AG08395 (cell line): Measurements from ENCODE around the gene TUBGCP3.
"Not testable (repeated sequence)": the region's sequence is repeated elsewhere in the genome, so short reads cannot be mapped to it uniquely, and the experiment has no call there.

Experiments
- DNase-seq: peaks from one replicate; pipeline ENCODE4 v3.0.0; 2012; ENCODE audit warnings: mixed read lengths, low spot score

The TUBGCP3 gene

DNA sequence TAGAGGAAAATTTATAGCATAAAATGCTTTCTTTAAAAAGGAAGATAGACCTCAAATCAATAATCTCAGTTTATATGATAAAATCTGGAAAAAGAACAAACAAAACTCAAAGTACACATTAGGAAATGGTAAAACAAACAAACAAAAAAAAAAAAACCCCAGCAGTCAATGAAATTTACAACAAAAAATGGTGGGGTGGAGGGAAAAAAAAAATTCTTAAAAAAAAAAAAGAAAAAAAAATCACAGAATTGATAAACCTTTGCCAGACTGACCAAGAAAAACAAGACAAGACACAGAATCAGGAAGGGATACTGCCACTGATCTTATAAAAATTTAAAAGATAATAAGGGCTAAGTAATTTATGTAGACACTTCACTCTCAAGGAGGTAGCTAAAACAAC, 11.2 kb downstream of the TUBGCP3 start:
- DNase-seq = no peak

DNA sequence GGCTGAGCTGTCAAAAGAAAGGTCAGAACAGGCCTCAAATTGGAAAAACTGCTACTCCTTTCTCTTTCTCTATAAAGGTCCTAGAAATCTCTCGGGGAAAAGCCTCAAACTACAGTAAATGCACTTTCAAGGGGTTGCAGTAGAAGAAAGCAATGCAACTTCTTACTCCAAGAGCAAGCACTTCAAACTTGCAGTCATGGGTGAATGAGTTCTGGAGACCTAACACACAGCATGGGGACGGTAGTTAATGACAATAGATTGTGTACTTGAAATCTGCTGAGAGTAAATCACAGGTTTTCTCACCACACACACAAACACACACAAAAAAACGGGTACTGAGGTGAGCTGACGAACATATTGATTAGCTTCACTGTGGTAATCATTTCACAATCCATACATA, 11.8 kb downstream of the TUBGCP3 start:
- DNase-seq = no peak

DNA sequence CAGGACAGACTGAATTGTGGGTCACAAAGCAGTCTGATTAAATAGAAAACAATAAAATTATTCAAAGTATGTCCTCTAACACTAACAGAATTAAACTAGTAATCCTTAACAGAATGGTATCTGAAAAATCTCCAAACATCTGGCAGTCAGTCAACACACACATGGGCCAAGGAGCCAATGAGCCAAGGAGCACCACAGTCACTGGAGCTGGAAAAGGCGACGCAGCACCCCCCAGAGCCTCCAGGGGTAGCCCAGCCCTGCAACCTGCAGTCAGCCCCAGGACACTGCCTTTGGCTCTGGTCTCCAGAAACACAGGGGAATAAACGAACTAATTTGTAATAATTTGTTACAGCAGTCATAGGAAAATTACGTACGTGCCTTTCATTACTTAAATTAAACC, 12.3 kb downstream of the TUBGCP3 start:
- peak; percentile 77 for DNase-seq

DNA sequence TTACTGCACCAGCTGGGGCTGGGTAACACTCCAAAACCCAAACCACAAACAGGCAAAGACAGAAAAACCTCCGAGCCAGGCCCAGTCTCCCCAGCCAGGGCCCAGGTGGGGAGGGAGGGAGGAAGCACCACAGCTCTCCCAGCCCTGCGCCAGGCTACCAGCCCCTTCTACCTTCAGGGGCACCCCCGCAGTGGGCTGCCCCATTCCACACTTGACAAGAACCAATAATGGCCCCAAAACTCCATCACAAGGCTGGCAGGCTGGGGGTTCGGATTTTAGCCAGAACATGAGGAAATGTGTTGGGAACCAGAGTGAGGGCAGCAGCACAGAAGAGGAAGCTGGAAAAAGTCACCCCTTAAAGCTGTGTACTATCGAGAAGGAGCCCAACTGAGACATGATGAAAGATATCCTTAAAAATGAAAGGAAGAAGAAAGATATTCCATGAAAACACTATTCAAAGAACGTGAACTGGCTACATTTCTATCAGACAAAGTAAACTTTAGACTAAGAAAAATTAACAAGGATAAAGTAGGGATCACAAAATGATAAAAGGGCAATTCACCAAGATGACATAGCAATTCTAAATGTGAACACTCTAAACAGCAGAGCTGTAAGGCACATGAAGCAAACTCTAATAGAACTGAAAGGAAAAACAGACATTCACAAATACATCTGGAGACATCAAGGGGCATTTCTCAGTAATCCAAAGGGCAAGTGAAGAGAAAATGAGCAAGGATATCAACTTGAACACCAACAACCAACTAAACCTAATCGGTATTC, 12.9 kb downstream of the TUBGCP3 start:
- no peak for DNase-seq

DNA sequence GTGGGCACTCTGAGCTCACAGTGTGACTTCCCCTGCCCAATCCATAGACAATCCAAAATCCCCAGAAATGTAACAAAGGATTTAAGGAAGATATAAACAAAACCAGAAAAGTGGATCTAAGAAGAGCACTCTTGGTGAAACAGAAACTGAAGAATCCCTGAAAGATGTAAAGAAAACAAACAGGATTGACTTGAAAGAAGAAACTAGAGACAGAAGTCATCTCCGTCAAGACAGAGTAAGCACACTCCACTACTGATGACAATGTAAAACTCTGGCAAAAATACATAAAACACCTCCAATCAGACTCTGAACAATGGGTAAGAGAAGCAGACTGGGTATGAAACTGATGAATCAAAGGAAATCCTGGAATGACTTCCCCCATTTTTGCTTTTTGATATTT, 13.5 kb downstream of the TUBGCP3 start:
- no peak for DNase-seq

DNA sequence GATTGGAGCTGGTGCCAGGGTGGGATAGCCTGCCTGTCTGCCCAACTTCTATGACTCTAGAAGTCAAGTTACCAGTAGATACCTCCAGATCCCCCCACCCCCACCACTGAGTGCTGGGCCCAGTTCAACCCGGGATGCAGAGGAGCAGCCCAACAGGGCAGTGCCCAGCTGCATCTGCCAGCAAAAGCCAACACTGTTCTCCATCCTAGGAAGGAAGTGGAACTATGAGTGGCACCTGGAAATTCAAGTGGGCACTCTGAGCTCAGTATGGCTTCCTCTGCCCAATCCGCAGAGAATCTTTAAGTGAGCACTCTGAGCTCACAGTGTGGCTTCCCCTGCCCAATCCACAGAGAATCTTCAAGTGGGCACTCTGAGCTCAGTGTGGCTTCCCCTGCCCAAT, 14.2 kb downstream of the TUBGCP3 start:
- no peak for DNase-seq

DNA sequence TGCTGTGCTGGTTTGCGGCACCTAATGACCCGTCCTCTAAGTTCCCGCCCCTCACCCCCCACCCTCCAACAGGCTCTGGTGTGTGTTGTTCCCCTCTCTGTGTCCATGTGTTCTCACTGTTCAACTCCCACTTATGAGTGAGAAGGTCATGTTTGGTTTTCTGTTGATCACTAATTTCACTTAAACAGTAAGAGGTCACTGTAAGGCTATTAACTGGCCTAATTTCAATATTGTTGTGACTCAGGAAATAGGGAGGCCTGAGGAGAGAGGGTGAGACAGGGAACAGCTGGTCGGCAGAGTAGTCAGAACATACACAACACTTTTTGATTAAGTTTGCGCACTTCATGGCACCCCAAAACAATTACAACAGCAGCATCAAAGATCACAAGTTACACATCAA, 15.6 kb downstream of the TUBGCP3 start:
- DNase-seq = no peak

DNA sequence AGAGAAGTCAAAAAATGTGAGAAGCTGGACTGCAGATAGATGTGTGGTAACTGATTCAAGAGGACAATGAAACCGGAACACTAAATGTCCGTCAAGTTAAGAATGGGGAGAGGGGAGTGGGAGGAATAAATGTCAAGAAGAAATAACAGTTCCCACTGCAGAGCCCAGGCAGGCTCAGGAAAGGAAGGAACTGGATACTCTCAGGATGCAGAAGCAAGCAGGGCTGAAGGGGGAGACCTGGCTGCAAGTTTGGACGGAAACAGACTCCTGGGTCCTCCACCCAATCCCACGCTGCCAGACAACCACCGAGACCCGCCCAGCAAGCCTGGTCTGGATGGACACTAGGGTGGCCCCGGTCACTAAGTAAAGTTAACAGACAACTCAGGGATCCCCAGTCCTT, 18.1 kb downstream of the TUBGCP3 start:
- no peak for DNase-seq

DNA sequence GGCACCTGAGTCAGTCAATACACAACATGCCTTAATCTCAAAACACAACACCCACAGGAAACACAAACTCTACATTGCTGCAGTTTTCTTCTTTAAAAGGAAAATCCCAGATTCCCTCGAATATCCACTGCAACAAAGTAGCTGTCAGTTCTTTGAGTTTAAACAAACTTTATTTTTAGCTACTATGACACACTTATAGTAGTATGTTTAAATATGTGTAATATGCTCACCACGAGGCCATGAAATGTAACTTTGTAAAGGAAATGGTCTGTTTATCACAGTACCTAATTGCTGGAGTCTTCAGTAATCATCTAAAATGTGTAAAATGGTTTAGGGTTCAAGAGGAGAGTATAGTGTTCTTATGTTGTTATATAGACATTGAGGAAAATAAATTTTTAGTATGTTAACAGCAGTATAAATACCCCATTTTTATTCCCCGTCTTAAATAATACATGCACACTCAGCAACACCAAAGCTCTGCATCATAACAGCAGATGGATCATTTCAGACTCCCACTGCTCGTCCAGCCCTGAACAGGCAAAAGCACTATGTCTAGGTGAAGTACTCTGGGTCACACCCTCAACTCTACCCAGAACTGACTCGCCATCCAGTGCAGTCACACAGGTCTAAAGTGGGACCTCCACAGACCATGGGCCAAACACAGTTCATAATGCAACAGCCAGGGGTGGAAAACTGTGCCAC, 20.6 kb downstream of the TUBGCP3 start:
- DNase-seq = no peak

DNA sequence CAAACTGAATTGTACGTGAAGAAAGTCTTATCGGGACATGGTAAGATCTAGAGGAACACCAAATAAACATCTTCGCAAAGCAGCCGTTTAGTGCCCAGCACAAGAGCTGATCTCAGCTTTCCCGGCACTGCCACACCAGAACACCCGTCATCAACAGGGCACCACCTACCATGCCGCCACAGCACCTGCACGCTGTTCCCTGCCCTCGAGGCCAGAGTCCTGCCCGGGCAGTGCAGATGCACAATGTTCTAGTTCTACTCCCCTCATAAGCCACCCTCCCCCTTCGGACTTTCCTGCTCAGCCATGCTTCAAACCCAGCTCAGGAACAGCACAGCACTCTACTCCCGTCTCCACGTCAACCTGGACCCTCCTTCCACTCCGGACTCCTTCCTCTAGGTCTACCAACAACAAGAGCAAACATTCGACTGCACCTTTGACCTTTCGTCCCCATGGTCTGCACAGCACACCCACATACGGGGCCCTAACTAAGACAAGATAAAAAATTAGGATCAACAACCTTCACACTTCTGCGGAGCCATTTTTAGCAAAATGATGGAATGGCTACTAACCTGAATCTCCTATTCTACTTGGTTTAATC, 25.1 kb downstream of the TUBGCP3 start:
- DNase-seq = no peak

DNA sequence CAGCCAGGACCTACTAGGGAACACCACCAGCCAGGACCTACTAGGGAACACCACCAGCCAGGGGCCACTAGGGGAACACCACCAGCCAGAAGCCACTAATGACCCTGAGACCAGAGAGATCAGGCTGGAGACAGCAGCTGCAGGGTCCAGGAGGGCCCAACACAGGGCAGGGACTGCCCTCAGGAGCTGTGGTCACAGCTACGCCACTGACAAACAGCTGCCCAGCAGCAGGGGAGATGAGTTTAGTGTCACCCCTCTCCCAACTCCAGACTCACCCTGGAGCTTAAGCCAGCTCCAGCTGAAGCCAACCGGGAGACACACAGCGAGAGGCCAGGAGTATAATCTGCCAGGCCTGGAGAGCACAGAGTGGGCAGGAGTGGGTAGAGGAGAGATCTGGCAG, 25.7 kb downstream of the TUBGCP3 start:
- DNase-seq = no peak

DNA sequence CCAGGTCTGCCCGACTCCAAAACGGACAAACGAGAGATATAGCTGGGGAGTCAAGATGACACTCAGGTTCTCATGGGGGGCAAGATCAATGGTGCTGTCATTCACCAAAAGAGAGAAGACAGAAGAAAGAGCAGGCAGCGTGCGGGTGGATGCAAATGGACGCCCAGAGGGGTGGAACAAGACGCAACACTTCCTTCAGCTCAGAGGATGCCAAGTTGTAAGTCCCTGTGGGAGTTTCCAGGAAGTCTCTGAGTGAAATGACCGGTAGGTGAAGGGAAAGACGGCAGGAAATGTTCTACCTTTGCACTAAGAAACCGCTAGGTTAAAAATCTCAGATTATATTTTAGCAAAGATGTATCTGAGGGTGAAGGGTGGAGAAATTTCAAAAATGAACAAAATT, 26.5 kb downstream of the TUBGCP3 start:
- no peak for DNase-seq

DNA sequence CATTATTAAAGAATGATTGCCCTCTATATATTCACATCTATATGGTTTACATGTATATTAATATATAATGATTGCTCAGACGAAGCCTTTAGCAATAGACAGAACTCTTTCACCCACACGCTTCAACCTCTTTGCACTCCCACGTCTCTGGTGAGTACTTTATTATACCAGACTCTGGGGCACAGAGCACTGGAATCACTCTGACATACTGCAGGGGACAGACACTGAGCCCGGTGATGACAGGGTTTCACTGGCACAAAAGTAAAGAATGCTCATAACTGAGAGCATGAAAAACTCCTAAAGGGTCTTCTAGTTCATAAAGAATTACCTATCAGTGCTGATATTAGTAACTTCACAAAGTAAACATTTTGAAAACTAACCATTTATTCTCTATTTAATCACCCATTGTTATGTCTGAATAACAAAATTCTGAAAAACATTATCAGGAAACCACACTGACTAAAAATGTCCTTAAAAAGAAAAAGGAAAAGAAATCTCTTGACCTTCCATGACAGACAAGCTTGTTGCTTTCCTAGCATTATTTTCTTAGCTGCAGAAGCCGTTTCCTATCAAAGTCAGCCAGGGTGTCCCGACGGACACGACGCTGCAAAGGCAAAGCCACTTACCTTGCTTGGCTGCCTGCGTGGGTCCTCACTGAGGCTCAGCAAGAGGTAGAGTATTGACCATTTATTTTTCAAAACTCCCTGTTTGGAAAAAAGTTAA, 29.1 kb downstream of the TUBGCP3 start:
- DNase-seq = no peak

DNA sequence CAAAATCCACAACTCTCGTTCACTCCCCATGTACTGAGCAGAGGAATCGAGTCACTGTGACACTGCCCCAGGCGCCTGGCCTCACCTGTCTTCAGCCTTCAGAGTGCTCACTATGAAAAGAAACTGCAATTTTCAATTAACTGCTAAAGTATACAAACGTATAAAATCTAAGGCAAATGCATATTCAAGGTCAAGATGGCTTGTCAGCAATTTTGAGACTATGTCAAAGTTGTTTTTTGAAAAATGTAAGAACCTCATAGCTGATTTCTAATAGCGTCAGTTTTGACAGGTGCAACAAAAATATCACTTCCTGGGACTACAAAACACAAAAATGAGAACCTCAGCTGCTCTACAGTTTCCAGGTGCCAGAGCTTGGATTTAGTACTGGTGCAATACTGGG, 31.4 kb downstream of the TUBGCP3 start:
- DNase-seq = no peak

DNA sequence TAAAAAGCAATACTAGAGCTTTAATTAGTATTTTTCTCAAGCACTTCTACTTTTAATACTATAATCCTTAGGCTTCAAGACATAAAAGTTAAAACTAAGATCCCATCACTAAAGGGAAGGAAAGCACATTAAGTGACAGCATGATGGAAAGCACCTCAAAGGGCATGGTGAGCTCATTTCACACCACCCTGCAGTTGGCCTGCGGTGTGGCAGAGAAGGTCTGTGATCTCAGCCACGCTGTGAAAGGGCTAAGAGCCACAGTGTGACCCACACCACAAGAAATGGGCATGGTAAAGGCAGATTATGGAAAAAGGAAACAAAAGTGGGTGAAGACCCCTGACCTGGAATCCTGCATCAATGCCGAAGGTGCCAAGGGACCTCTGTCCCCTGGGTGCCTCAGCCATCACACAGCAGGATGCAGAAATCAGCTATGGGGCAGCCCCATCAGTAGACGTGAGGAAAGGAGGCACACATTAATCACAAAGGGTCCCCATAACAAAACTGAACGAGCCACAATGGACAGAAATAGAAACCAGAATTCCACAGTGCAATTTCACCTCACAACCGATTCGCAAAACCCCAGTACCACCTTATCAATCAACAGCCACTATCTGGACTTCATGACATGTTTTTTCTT, 33.6 kb downstream of the TUBGCP3 start:
- DNase-seq = no peak

DNA sequence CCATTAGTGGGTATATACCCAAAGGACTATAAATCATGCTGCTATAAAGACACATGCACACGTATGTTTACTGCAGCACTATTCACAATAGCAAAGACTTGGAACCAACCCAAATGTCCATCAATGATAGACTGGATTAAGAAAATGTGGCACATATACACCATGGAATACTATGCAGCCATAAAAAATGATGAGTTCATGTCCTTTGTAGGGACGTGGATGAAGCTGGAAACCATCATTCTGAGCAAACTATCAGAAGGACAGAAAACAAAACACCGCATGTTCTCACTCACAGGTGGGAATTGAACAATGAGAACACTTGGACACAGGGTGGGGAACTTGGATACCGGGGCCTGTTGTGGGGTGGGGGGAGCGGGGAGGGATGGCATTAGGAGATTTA, 39.0 kb downstream of the TUBGCP3 start:
- not testable (repeated sequence) for DNase-seq

DNA sequence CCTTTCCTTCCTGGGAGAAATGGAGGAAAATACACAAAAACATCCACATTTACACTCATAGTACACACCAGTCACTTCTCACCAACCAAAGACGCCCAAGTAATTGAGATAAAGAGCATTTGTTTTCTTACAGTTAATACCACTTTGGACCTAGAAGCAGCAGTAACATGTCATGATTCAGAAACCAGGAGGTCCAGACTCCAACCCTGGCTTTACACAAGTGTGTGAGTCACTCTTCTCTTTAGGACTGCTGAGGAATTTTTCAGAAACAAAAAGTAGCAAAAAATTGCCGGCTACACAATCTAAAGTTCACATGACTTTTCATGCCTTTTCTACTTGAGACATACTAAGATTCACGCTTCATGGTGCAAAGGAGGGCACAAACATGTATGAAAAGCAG, 42.1 kb downstream of the TUBGCP3 start:
- DNase-seq = peak; percentile 65

DNA sequence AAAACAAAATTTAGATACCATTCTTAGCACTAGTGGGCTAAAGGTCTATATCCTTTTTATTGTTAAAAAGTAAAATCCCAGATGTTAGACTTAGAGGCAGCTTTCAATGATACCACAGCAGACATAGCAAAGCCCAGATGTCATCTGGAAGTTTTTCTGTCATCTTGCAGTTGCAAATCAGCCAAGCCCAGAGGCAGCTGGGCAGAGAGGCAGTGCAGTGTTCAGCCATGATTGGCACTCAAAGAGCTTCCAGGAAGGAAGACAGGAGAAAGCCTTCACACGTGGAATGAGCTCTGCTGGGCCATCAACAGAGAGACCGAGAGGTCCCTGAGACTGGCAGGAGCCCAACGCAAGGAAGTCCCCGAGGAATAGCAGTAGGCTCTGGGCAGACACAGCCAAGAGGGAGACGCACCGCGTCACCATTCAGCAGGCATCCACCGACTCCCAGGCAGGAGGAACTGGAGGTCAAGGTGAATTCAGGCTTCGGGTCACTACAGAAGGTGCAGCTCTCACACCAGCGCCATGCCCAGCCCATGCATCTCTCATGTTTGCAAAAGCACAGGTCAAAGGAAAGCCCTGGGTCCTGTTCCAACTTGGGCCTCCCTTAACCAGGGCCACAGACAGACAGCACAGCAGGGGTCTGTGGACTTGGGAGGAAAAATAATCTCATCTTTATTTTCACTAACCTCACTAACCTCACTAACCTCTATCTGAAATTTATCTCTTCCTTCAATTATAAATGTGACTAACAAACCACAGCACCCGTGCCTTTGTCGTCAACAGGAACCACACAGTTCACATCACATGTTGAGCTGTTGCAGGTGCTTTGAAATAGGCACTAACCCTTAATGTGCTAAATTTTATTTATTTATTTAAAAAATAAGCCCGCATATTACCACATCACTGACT, 54.9 kb downstream of the TUBGCP3 start:
- no peak for DNase-seq

DNA sequence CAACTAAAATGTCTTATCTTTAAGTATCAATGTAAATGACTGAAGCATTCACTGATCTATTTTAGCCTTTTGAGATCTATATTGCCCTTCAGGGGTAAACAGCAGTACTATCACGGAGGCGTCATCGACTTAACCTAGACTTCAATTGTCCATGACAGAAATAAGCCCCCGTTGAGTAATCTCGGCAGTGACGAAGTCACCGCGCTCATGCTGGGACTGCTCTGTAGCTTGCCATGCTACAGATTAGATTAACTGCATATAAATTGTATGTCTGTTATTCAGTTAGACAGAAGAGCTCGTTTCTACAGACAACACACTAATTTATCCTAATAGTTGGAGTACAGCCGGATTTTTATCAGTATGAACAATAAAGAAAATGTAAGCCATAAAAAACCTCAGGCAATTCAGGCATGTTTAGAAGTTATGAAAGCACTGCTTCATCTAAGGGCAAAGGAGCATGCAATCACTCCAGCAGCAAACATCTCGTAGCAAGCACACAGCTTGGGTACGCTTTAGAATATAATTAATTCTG, 56.6 kb downstream of the TUBGCP3 start:
- DNase-seq = no peak

DNA sequence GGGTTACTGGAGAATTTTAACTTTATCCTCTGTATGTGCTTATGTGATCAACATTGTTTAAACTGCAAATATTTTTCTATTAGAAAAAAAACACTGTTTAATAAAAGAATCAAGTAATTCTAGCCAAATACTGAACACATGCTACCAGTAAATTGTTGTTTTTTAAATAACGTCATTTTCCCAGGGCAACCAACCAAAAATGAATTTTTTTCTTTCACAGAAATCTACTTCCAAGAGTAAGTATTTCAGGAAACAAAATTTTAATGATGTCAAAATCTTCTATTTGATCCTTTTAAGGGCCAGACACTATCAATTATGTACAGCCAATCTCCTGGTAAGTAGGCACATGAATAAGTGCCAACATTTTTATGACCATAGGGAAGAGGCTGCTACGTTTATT, 57.1 kb downstream of the TUBGCP3 start:
- DNase-seq = no peak

DNA sequence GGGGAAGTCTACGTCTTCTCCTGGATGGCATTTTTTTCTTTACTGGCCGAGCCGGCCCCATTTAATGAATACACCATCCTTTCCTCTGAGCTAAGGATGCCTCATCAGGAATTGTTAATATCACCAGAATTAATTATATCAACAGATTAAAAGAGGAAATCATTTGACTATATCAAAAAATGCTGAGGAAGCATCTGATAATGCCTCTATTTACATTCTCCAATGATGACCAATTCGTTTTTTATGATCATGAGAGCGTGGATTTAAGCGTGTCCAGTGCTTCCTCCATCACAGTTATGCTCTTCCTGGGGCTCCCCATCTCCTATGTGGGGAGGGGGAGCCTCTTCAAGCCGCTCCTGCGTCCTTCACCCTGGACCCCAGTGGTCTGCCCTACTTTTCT, 58.7 kb downstream of the TUBGCP3 start:
- no peak for DNase-seq
